Activated CD8-positive, alpha-beta T cell treated with anti-CD3 and anti-CD28 coated beads for 36 hours (primary cell): ENCODE results near the gene BFSP2. TPM values are rescaled to one million over a fixed set of nuclear protein-coding genes. Genes with fewer than 3 reads are reported as not detected.

Experiments used
- ATAC-seq: fragments of 200-7000 bp; cut with Tn5 transposase; one replicate; pipeline ENCODE4 v1.10.0; 2021; ENCODE audit warnings: mild to moderate bottlenecking, moderate library complexity
- CTCF ChIA-PET: fragments of 350-600 bp; sonication (Branson Sonifier 250); formaldehyde crosslinking; loops from one replicate; lab custom pipeline; 2021; ENCODE audit warnings: antibody characterized with exemption; lab: Charles Lee
- POLR2A ChIA-PET: fragments of 350-600 bp; sonication (Branson Sonifier 250); formaldehyde crosslinking; loops from one replicate; lab custom pipeline; 2021; ENCODE audit warnings: antibody characterized with exemption; lab: Charles Lee
- DNase-seq: peaks from one replicate; pipeline ENCODE4 v3.0.0-alpha.2; 2020
- H3K27ac Mint-ChIP-seq: one replicate; pipeline ENCODE4 v1.8.0; 2021; ENCODE audit warnings: mild to moderate bottlenecking, mixed read lengths
- H3K27me3 Mint-ChIP-seq: one replicate; pipeline ENCODE4 v1.8.0; 2021; ENCODE audit warnings: mixed read lengths
- H3K36me3 Mint-ChIP-seq: one replicate; pipeline ENCODE4 v1.8.0; 2021; ENCODE audit warnings: low read depth, mixed read lengths
- H3K4me1 Mint-ChIP-seq: one replicate; pipeline ENCODE4 v1.8.0; 2021; ENCODE audit warnings: low read depth, mixed read lengths
- H3K4me3 Mint-ChIP-seq: one replicate; pipeline ENCODE4 v1.8.0; 2021; ENCODE audit warnings: mild to moderate bottlenecking, moderate library complexity, mixed read lengths
- H3K9me3 Mint-ChIP-seq: one replicate; pipeline ENCODE4 v1.8.0; 2021; ENCODE audit warnings: mixed read lengths
- intact Hi-C: fragments of 100-400 bp; cut with micrococcal nuclease; formaldehyde crosslinking; loops from one replicate; pipeline ENCODE4 v1.10.0; 2022
- total RNA-seq, 2 experiments: library from RNA; stranded (reverse); gene quantifications; one replicate each; pipeline ENCODE4 v1.2.3, GENCODE V29; 2021
- TF ChIP-seq, protein P1 (sequence below): fragments of 200-600 bp; IDR thresholded peaks from one replicate; pipeline ENCODE4 v1.8.0; 2022; ENCODE audit warnings: antibody characterized with exemption, mild to moderate bottlenecking

BFSP2 gene
- total RNA-seq, 2 experiments from 2014 or later: 0.51 to 1.1 TPM

DNA sequence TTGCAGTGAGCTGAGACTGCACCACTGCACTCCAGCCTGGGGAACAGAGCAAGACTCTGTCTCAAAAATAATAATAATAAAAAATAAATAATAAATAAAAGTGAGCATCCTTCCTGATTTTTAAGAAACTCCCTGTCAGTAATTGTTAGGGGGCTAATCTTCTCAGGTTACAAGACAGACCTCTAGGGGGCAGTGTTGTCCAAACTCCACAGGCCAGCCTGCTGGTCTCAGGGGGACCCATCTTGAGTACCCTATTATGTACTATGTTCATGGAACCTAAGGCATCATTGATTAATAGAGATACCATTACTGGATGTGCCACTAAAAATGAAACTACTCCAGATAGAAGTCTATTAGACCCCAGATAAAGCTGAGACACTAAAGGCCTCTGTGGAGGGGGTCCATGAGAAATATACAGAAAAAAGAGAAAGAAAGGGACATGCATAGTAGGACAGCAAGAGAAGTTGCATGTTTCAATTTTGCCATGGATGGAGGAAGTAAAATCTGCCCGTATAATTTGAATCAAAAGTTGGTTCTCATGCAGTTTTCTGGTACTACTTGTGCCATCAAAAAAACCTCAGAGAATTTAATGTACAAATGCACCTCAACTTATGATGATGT is 88.2 kb downstream of the BFSP2 start:
- no peaks in the 10 kb centered on the region for H3K36me3 Mint-ChIP-seq
- no peak overlapping the region for H3K4me3 Mint-ChIP-seq
- intact Hi-C loops: no loop called here
- ChIA-PET CTCF (interaction anchor here (0.9 to 6.5 kb wide), 26 partner anchors 9 to 330 kb away, joined by 3 to 89 read pairs (median 6); partner anchors contain the start of gene CDV3), POLR2A (interaction anchor here (1.4 to 8.8 kb wide), 2 partner anchors 8 to 87 kb away, joined by 3 to 87 read pairs; partner anchors contain the start of gene CDV3)
- no peak overlapping the region for H3K27ac Mint-ChIP-seq
- peaks cover 56% of the 10 kb centered on the region for H3K4me1 Mint-ChIP-seq
- DNase-seq (peak; percentile 70), ATAC-seq (no peak)
- TF ChIP-seq, protein P1, sequence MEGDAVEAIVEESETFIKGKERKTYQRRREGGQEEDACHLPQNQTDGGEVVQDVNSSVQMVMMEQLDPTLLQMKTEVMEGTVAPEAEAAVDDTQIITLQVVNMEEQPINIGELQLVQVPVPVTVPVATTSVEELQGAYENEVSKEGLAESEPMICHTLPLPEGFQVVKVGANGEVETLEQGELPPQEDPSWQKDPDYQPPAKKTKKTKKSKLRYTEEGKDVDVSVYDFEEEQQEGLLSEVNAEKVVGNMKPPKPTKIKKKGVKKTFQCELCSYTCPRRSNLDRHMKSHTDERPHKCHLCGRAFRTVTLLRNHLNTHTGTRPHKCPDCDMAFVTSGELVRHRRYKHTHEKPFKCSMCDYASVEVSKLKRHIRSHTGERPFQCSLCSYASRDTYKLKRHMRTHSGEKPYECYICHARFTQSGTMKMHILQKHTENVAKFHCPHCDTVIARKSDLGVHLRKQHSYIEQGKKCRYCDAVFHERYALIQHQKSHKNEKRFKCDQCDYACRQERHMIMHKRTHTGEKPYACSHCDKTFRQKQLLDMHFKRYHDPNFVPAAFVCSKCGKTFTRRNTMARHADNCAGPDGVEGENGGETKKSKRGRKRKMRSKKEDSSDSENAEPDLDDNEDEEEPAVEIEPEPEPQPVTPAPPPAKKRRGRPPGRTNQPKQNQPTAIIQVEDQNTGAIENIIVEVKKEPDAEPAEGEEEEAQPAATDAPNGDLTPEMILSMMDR: peak; percentile 88
- no peaks in the 10 kb centered on the region for H3K9me3 Mint-ChIP-seq
- H3K27me3 Mint-ChIP-seq: no peaks in the 10 kb centered on the region

- H3K36me3 Mint-ChIP-seq: no peaks in the 10 kb centered on the region
- H3K27me3 Mint-ChIP-seq: no peaks in the 10 kb centered on the region
- H3K27ac Mint-ChIP-seq: no peak overlapping the region
- CTCF ChIA-PET: interaction anchor here (0.8 to 6.5 kb wide), 29 partner anchors 8 to 330 kb away, joined by 3 to 89 read pairs (median 5); partner anchors contain the start of gene CDV3
- ATAC-seq: no peak
- no peak overlapping the region for H3K4me3 Mint-ChIP-seq
- TF ChIP-seq, protein P1: no peak
- H3K4me1 Mint-ChIP-seq: peaks cover 58% of the 10 kb centered on the region
- intact Hi-C loops: no loop called here
- no peaks in the 10 kb centered on the region for H3K9me3 Mint-ChIP-seq
- POLR2A ChIA-PET: interaction anchor here (0.8 to 8.8 kb wide), 3 partner anchors 9 to 107 kb away, joined by 3 to 87 read pairs (median 3); partner anchors contain the start of gene CDV3
- DNase-seq: no peak
These were observed 89.0 kb downstream of the BFSP2 start for GRCh38 chr3:133488785-133489367.

DNA sequence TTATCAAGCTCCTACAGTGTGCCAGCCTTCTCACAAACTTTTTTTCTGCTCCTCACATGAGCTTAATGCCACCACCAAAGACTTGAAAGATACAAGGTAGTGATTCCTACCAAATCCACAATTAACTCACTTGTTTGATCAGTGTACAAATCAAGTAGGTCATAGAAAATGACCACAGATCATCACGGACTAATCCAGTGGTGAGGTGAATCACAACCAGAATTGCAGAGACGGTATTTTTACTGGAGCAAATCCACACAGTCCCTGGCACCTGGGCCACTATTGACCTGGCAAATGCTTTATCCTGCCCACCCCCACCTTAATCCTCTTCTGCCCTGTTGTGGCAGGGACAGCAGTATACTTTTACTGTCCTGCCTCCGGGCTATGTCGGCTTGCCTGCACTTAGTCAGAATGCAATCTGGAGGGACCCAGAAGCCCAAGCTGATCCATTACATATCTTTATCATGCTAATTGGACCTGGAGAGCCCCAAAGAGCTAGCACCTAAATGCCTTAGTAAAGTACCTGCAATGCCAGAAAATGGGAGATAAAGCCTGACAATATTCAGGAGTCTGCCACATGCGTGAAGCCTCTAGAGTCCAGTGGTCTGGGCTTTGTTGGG is 89.7 kb downstream of the BFSP2 start:
- H3K4me3 Mint-ChIP-seq: no peak overlapping the region

DNA sequence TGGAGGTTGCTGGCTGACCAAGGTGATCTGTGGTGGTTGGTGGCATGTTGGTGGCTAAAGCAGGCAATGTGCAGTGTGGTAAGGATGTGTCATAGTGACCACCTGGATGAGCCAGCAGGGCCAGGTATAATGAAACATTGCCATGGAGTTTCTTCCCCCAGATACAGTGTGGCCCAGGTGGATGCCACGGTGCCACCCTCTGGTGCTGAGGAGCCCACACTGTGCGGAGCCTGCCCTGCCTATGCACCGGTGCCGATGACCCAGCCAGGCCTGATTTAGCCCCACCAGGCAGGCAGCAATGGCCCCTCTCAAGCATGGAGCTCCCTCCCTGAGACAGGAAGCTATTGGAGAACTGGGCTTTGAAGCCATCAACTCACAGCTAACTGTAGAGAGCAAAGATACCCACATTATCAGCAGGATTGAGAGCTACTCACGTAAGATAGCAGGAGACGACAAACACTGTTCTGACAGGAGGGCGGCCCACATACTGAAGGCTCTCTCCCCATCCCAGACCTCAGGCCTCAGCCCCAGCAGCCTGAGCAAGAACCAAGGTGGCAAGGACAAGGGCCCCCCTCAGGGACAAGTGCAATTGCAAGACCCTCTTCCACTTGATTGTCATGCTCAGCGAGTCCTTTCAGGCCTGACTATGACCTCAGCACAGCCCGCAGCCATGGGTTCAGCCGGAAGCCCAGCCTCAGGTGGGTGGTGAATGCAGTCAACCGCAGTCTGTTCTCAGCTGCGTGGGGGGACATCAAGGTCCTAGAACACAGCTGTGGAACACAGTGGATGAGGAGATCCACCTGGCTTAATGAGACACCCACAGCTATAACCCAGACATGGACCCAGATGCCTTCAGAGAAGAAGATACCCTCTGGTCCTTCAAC is 90.9 kb downstream of the BFSP2 start:
- no peaks in the 10 kb centered on the region for H3K36me3 Mint-ChIP-seq
- ATAC-seq (peak; percentile 73), DNase-seq (peak; percentile 93)
- H3K27ac Mint-ChIP-seq: peak overlapping the region; percentile 89
- peak overlapping the region; percentile 68 for H3K4me3 Mint-ChIP-seq
- no peaks in the 10 kb centered on the region for H3K9me3 Mint-ChIP-seq
- H3K27me3 Mint-ChIP-seq: no peaks in the 10 kb centered on the region
- intact Hi-C loops: loop anchor here (2.0 to 5.0 kb wide), 2 partner anchors 43 to 82 kb away; partner anchors contain the start of gene CDV3
- CTCF ChIA-PET: interaction anchor here (0.8 to 6.5 kb wide), 8 partner anchors 11 to 773 kb away, joined by 3 to 89 read pairs (median 26); partner anchors contain the start of gene CDV3
- H3K4me1 Mint-ChIP-seq: peaks cover 58% of the 10 kb centered on the region
- TF ChIP-seq, protein P1: no peak
- POLR2A ChIA-PET: interaction anchor here (0.7 to 8.8 kb wide), 9 partner anchors 10 to 84 kb away, joined by 3 to 87 read pairs (median 6); partner anchors contain the start of gene CDV3

More for the DNA sequence above, 89.7 kb downstream of the BFSP2 start:
- POLR2A ChIA-PET: interaction anchor here (0.7 to 8.8 kb wide), 4 partner anchors 10 to 85 kb away, joined by 3 to 87 read pairs (median 6); partner anchors contain the start of gene CDV3
- no peak for ATAC-seq
- no peaks in the 10 kb centered on the region for H3K9me3 Mint-ChIP-seq
- H3K27ac Mint-ChIP-seq: no peak overlapping the region
- H3K4me1 Mint-ChIP-seq: peaks cover 56% of the 10 kb centered on the region
- no peak for DNase-seq
- H3K27me3 Mint-ChIP-seq: no peaks in the 10 kb centered on the region
- H3K36me3 Mint-ChIP-seq: no peaks in the 10 kb centered on the region
- CTCF ChIA-PET: interaction anchor here (1.1 to 6.5 kb wide), 16 partner anchors 10 to 329 kb away, joined by 3 to 89 read pairs (median 13); partner anchors contain the start of gene CDV3
- TF ChIP-seq, protein P1: no peak
- intact Hi-C loops: loop anchor here (2.0 to 5.0 kb wide), 2 partner anchors 42 to 83 kb away; partner anchors contain the start of gene CDV3
